GM12878 (cell line): Measurements from ENCODE around the gene RGS19. TPM values are rescaled to one million over a fixed set of nuclear protein-coding genes. Genes with fewer than 3 reads are reported as not detected.

Experiments used
- ATAC-seq: fragments of 200-7000 bp; cut with Tn5 transposase; 3 replicates; pipeline ENCODE4 v1.9.1; 2020; ENCODE audit warnings: mild to moderate bottlenecking, moderate library complexity
- BruUV-seq: library from RNA; stranded (reverse); fragments of 400-500 nt; replicated peaks from 2 replicates; lab custom pipeline; 2021; lab: Mats Ljungman, UMichigan
- CTCF ChIA-PET: fragments of 300-600 bp; sonication (Branson Sonifier 250); formaldehyde crosslinking; extraction: SDS; loops from one replicate; lab custom pipeline; 2021; ENCODE audit warnings: inconsistent platforms; lab: Yijun Ruan, JAX
- POLR2A ChIA-PET: fragments of 350-600 bp; formaldehyde crosslinking; extraction: SDS; loops from one replicate; lab custom pipeline; 2021; ENCODE audit warnings: inconsistent platforms; lab: Charles Lee
- RAD21 ChIA-PET: fragments of 300-600 bp; sonication (Branson Sonifier 250); formaldehyde crosslinking; loops from one replicate; lab custom pipeline; 2023; ENCODE audit warnings: antibody characterized with exemption; ENCODE audit not compliant: unreplicated experiment; lab: Charles Lee
- SMC1A ChIA-PET: fragments of 300-600 bp; sonication (Branson Sonifier 250); formaldehyde crosslinking; loops from one replicate; lab custom pipeline; 2023; ENCODE audit not compliant: unreplicated experiment, uncharacterized antibody; lab: Charles Lee
- DNase-seq: peaks from one replicate; pipeline ENCODE4 v3.0.0-alpha.2; 2011; ENCODE audit warnings: low read depth, low spot score
- FAIRE-seq: peaks from 3 replicates; lab custom pipeline; 2011; peaks lifted over from hg19 to GRCh38; lab: Jason Lieb, UNC
- H2AFZ ChIP-seq: 2 replicates; pipeline ENCODE4 v1.6.0; 2011; ENCODE audit warnings: low read depth, low read length, control low read depth; ENCODE audit not compliant: control insufficient read depth
- H3K27ac ChIP-seq: 2 replicates; pipeline ENCODE4 v1.5.1; 2011; ENCODE audit warnings: control low read depth; ENCODE audit not compliant: control insufficient read depth, insufficient read depth
- H3K27me3 ChIP-seq, 2 experiments: replicated peaks in 1 of 2; 2 replicates each; pipeline versions ENCODE4 v1.6.0 to v1.6.1; 2011; ENCODE audit warnings: low read length in 1 of 2; ENCODE audit not compliant: control insufficient read depth in 2 of 2, insufficient read depth in 2 of 2
- H3K36me3 ChIP-seq, 2 experiments: 2 replicates each; pipeline ENCODE4 v1.5.1; 2011; ENCODE audit warnings: low read length in 1 of 2; ENCODE audit not compliant: control insufficient read depth in 2 of 2, insufficient read depth in 2 of 2
- H3K4me1 ChIP-seq: 2 replicates; pipeline ENCODE4 v1.6.1; 2011; ENCODE audit warnings: mild to moderate bottlenecking, low read length, moderate library complexity, mixed read lengths; ENCODE audit not compliant: control insufficient read depth, insufficient read depth
- H3K4me2 ChIP-seq: 2 replicates; pipeline ENCODE4 v1.6.0; 2011; ENCODE audit warnings: control low read depth; ENCODE audit not compliant: control insufficient read depth, insufficient read depth
- H3K4me3 ChIP-seq: fragments of 200-600 bp; sonication (generic); 2 replicates; pipeline ENCODE4 v1.5.1; 2016
- H3K79me2 ChIP-seq: 2 replicates; pipeline ENCODE4 v1.6.0; 2011; ENCODE audit warnings: low read length; ENCODE audit not compliant: control insufficient read depth, insufficient read depth
- H3K9ac ChIP-seq: 2 replicates; pipeline ENCODE4 v1.8.0; 2011; ENCODE audit warnings: low read length, control low read depth, mixed read lengths; ENCODE audit not compliant: control insufficient read depth, insufficient read depth
- H3K9me3 ChIP-seq: replicated peaks from 3 replicates; pipeline ENCODE4 v1.5.1; 2011; ENCODE audit warnings: mild to moderate bottlenecking, low read length; ENCODE audit not compliant: control insufficient read depth, insufficient read depth
- H4K20me1 ChIP-seq: 2 replicates; pipeline ENCODE4 v1.6.0; 2011; ENCODE audit not compliant: control insufficient read depth, insufficient read depth
- ASH2L ChIP-seq: fragments of 300-600, 200-600 bp; sonication (generic); IDR thresholded peaks from 2 replicates; pipeline ENCODE4 v1.6.1; 2017; ENCODE audit warnings: low read depth, mild to moderate bottlenecking, borderline replicate concordance
- CEBPZ ChIP-seq: fragments of 150-350 bp; IDR thresholded peaks from 2 replicates; pipeline ENCODE4 v1.6.1; 2016; ENCODE audit warnings: low read depth, low read length
- EGR1 ChIP-seq, 2 experiments: IDR thresholded peaks; 1 replicate in 1 of 2; 2 replicates in 1 of 2; pipeline ENCODE4 v1.6.1; 2011 to 2012; ENCODE audit warnings: low read depth in 2 of 2, low read length in 2 of 2, borderline replicate concordance in 1 of 2, mild to moderate bottlenecking in 1 of 2, moderate library complexity in 1 of 2
- FOXK2 ChIP-seq: fragments of 450-650 bp; IDR thresholded peaks from 2 replicates; pipeline ENCODE4 v1.6.1; 2017; ENCODE audit warnings: mild to moderate bottlenecking, moderate library complexity
- HCFC1 ChIP-seq: fragments of 150-350 bp; IDR thresholded peaks from 2 replicates; pipeline ENCODE4 v1.6.1; 2014; ENCODE audit warnings: low read length
- MAX ChIP-seq: IDR thresholded peaks from 2 replicates; pipeline ENCODE4 v1.6.1; 2012; ENCODE audit warnings: low read depth, low read length, improper control_type of control experiment
- MEF2B ChIP-seq: fragments of 450-650 bp; IDR thresholded peaks from 2 replicates; pipeline ENCODE4 v1.6.1; 2018; ENCODE audit warnings: mild to moderate bottlenecking, moderate library complexity; ENCODE audit not compliant: partially characterized antibody, poor library complexity, severe bottlenecking
- MLLT1 ChIP-seq: fragments of 450-650 bp; IDR thresholded peaks from 2 replicates; pipeline ENCODE4 v1.6.1; 2016; ENCODE audit warnings: mild to moderate bottlenecking
- MYB ChIP-seq: fragments of 150-350 bp; IDR thresholded peaks from 2 replicates; pipeline ENCODE4 v1.6.1; 2014; ENCODE audit warnings: mild to moderate bottlenecking, low read depth, low read length, borderline replicate concordance
- NR2C2 ChIP-seq: IDR thresholded peaks from 2 replicates; pipeline ENCODE4 v1.6.1; 2011; ENCODE audit warnings: borderline replicate concordance, low read depth; ENCODE audit not compliant: control insufficient read depth, insufficient read length
- RELA ChIP-seq: fragments of 450-650 bp; IDR thresholded peaks from 2 replicates; pipeline ENCODE4 v1.8.0; 2014; ENCODE audit warnings: borderline replicate concordance; ENCODE audit not compliant: partially characterized antibody
- SKIL ChIP-seq: fragments of 450-650 bp; IDR thresholded peaks from 2 replicates; pipeline ENCODE4 v1.6.1; 2017; ENCODE audit warnings: mild to moderate bottlenecking, low read depth, inconsistent platforms; ENCODE audit not compliant: poor library complexity, severe bottlenecking
- WGBS: methylation state at CpG from one replicate; pipeline ENCODE4 v1.1.6; 2016; ENCODE audit warnings: low lambda C conversion rate; ENCODE audit not compliant: insufficient replicate concordance, insufficient coverage; ENCODE audit errors: missing lambda C conversion rate; 5-methylcytosine and 5-hydroxymethylcytosine counted together
- in situ Hi-C: fragments of 300-500 bp; cut with MboI; formaldehyde crosslinking; loops from 9 replicates; pipeline ENCODE4 v1.14.3; 2018; ENCODE audit warnings: mixed read lengths
- intact Hi-C: fragments of 100-400 bp; cut with micrococcal nuclease; formaldehyde crosslinking; loops from one replicate; pipeline ENCODE4 v1.14.2; 2022; ENCODE audit not compliant: unreplicated experiment
- polyA plus RNA-seq, 11 experiments: library from polyadenylated mRNA; depleted of rRNA in 4 of 11; unstranded in 6 of 11; stranded (reverse) in 5 of 11; fragments of >200 nt; fragmentation: Nextera tagmentation in 4 of 11; fragmentation: Illumina TruSeq in 1 of 11; extraction: Ambion mirVana in 4 of 11; extraction: Trizol in 1 of 11; gene quantifications; 1 replicate in 1 of 11; 2 replicates in 10 of 11; pipeline versions ENCODE4 v1.2.1 to v1.2.3, GENCODE V29; 2011 to 2016; ENCODE audit warnings: inconsistent platforms in 2 of 11, missing spikeins in 2 of 11, low read depth in 1 of 11
- total RNA-seq, 4 experiments: library from RNA; depleted of rRNA in 3 of 4; stranded (reverse); fragments of >200 nt in 3 of 4; fragmentation: Illumina TruSeq in 1 of 4; extraction: Trizol in 1 of 4; gene quantifications; 2 replicates each; pipeline versions ENCODE4 v1.2.1 to v1.2.3, GENCODE V29; 2013 to 2021

RGS19 gene
- total and polyA plus RNA-seq, 10 of the 15 experiments (the other 5 are each of a cell fraction or from before 2014, with no cell fraction given) = 0.82 to 62.4 (median 39.8) TPM

GRCh38 chr20:64116541-64117431, 37.5 kb upstream of the RGS19 start (continued):
- TF ChIP-seq MYB (no peak), FOXK2 (no peak), ASH2L (no peak)

GRCh38 chr20:64116016-64116415, 36.7 kb upstream of the RGS19 start:
- no peak for ATAC-seq
- ChIA-PET POLR2A (interaction anchor here (0.6 to 1.0 kb wide), 2 partner anchors 32 to 588 kb away, joined by 3 read pairs; no protein-coding TSS in a partner anchor), RAD21 (interaction anchor here (1.1 to 1.7 kb wide), 2 partner anchors 35 to 38 kb away, joined by 4 to 6 read pairs; no protein-coding TSS in a partner anchor), SMC1A (interaction anchor here (0.6 kb wide), 1 partner anchor 126 kb away, joined by 3 read pairs; no protein-coding TSS in a partner anchor), CTCF (interaction anchor here (1.2 to 2.8 kb wide), 2 partner anchors 32 to 58 kb away, joined by 3 to 12 read pairs; partner anchors contain the start of gene LKAAEAR1)
- H3K4me2 ChIP-seq = no peak overlapping the region
- H3K4me1 ChIP-seq = peaks cover 5% of the 10 kb centered on the region
- no peaks in the 10 kb centered on the region for H3K36me3 ChIP-seq
- H3K27ac ChIP-seq = no peak overlapping the region
- intact Hi-C loops (no loop called here), in situ Hi-C loops (no loop called here)
- H2AFZ ChIP-seq = no peak overlapping the region
- H3K4me3 ChIP-seq = no peak overlapping the region
- no peaks in the 10 kb centered on the region for H3K9me3 ChIP-seq
- no peak for DNase-seq
- no TSS peak for BruUV-seq
- 57% methylated on average over 21 of the region's 21 CpGs for WGBS
- H3K9ac ChIP-seq = no peak overlapping the region
- no peak for FAIRE-seq
- peaks cover 0 to 3% of the 10 kb centered on the region in 2 experiments; a peak in 1 of 4 replicates for H3K27me3 ChIP-seq
- H4K20me1 ChIP-seq = no peaks in the 10 kb centered on the region
- no peaks in the 10 kb centered on the region for H3K79me2 ChIP-seq
- no peak for TF ChIP-seq SKIL
- TF ChIP-seq RELA = no peak
- TF ChIP-seq MEF2B = no peak
- TF ChIP-seq CEBPZ = no peak
- no peak for TF ChIP-seq NR2C2
- TF ChIP-seq ASH2L = no peak
- no peak for TF ChIP-seq EGR1 (IDR thresholded peaks at IDR 0.05; ENCODE audit: borderline replicate concordance in 1 of 2, low read depth in 2 of 2, low read length in 2 of 2)
- no peak for TF ChIP-seq MAX
- no peak for TF ChIP-seq MLLT1
- TF ChIP-seq HCFC1 = no peak
